Glutamatergic neuron (in vitro differentiated cells): Measurements from ENCODE around the gene UQCRQ. TPM values are rescaled to one million over a fixed set of nuclear protein-coding genes. Genes with fewer than 3 reads are reported as not detected.

Source experiments
- DNase-seq: peaks from one replicate; pipeline ENCODE4 v3.0.0; 2022
- H3K27ac Mint-ChIP-seq: one replicate; pipeline ENCODE4 v1.8.0; 2020; ENCODE audit warnings: mild to moderate bottlenecking, mixed read lengths, inconsistent platforms; ENCODE audit not compliant: unreplicated experiment
- H3K27me3 Mint-ChIP-seq: one replicate; pipeline ENCODE4 v1.8.0; 2020; ENCODE audit warnings: mild to moderate bottlenecking, moderate library complexity, mixed read lengths, inconsistent platforms; ENCODE audit not compliant: unreplicated experiment
- H3K36me3 Mint-ChIP-seq: one replicate; pipeline ENCODE4 v1.8.0; 2020; ENCODE audit warnings: mild to moderate bottlenecking, mixed read lengths, inconsistent platforms; ENCODE audit not compliant: unreplicated experiment
- H3K4me1 Mint-ChIP-seq: one replicate; pipeline ENCODE4 v1.8.0; 2020; ENCODE audit warnings: mild to moderate bottlenecking, low read depth, mixed read lengths, inconsistent platforms; ENCODE audit not compliant: unreplicated experiment
- H3K4me3 Mint-ChIP-seq: one replicate; pipeline ENCODE4 v1.8.0; 2020; ENCODE audit warnings: mild to moderate bottlenecking, mixed read lengths, inconsistent platforms; ENCODE audit not compliant: unreplicated experiment
- H3K9me3 Mint-ChIP-seq: one replicate; pipeline ENCODE4 v1.8.0; 2020; ENCODE audit warnings: mild to moderate bottlenecking, moderate library complexity, mixed read lengths, inconsistent platforms; ENCODE audit not compliant: unreplicated experiment
- CTCF ChIP-seq: fragments of 200-600 bp; sonication (generic); IDR thresholded peaks from one replicate; pipeline ENCODE4 v1.5.0; 2021; ENCODE audit not compliant: partially characterized antibody, unreplicated experiment
- total RNA-seq: library from RNA; stranded (reverse); fragmentation: NEBNext Ultra II Directional; extraction: Animal tissue kit (Norgen Biotek cat#: 25700); gene quantifications from one replicate; pipeline ENCODE4 v1.2.1, GENCODE V29; 2021; ENCODE audit not compliant: unreplicated experiment

The UQCRQ gene
- total RNA-seq, 1 donor from 2014 or later = 163 TPM

GRCh38 chr5:132884548-132884947 lies 18.1 kb downstream of the UQCRQ start:
- H3K9me3 Mint-ChIP-seq = no peaks in the 10 kb centered on the region
- H3K4me1 Mint-ChIP-seq = no peaks in the 10 kb centered on the region
- no peaks in the 10 kb centered on the region for H3K36me3 Mint-ChIP-seq

GRCh38 chr5:132886064-132886823 lies 19.8 kb downstream of the UQCRQ start:
- Mint-ChIP-seq H3K9me3 (no peaks in the 10 kb centered on the region), H3K4me1 (no peaks in the 10 kb centered on the region), H3K27ac (no peak overlapping the region), H3K4me3 (no peak overlapping the region), H3K27me3 (no peaks in the 10 kb centered on the region), H3K36me3 (no peaks in the 10 kb centered on the region)
- no peak for DNase-seq
- TF ChIP-seq CTCF = no peak

More at GRCh38 chr5:132884548-132884947, 18.1 kb downstream of the UQCRQ start:
- no peak for DNase-seq
- no peaks in the 10 kb centered on the region for H3K27me3 Mint-ChIP-seq
- H3K27ac Mint-ChIP-seq = no peak overlapping the region
- no peak overlapping the region for H3K4me3 Mint-ChIP-seq
- no peak for TF ChIP-seq CTCF

GRCh38 chr5:132887283-132887682 lies 20.8 kb downstream of the UQCRQ start:
- no peak overlapping the region for H3K4me3 Mint-ChIP-seq
- no peaks in the 10 kb centered on the region for H3K36me3 Mint-ChIP-seq
- peaks cover 3% of the 10 kb centered on the region for H3K27me3 Mint-ChIP-seq
- H3K4me1 Mint-ChIP-seq = no peaks in the 10 kb centered on the region
- DNase-seq = no peak
- H3K27ac Mint-ChIP-seq = no peak overlapping the region
- no peak for TF ChIP-seq CTCF
- H3K9me3 Mint-ChIP-seq = no peaks in the 10 kb centered on the region

GRCh38 chr5:132889501-132889900 lies 23.1 kb downstream of the UQCRQ start:
- Mint-ChIP-seq H3K27ac (no peak overlapping the region), H3K4me1 (no peaks in the 10 kb centered on the region), H3K4me3 (no peak overlapping the region), H3K36me3 (no peaks in the 10 kb centered on the region), H3K27me3 (peaks cover 3% of the 10 kb centered on the region), H3K9me3 (peaks cover 2% of the 10 kb centered on the region)
- no peak for TF ChIP-seq CTCF
- no peak for DNase-seq

GRCh38 chr5:132890817-132891216 lies 24.4 kb downstream of the UQCRQ start:
- Mint-ChIP-seq H3K4me1 (no peaks in the 10 kb centered on the region), H3K9me3 (peaks cover 2% of the 10 kb centered on the region), H3K27ac (no peak overlapping the region), H3K4me3 (no peak overlapping the region), H3K27me3 (peaks cover 3% of the 10 kb centered on the region), H3K36me3 (no peaks in the 10 kb centered on the region)
- TF ChIP-seq CTCF = no peak
- no peak for DNase-seq
